ENCODE data around the gene SOSTDC1.
"Not testable (repeated sequence)": the region's sequence is repeated elsewhere in the genome, so short reads cannot be mapped to it uniquely, and the experiment has no call there.

SOSTDC1 gene

GRCh38 chr7:16509829-16510228, 44.3 kb upstream of the SOSTDC1 start:
- no peak for TF ChIP-seq CTCF (IDR thresholded peaks at IDR 0.05; ENCODE audit: low read depth, low read length)
- no peak for DNase-seq

GRCh38 chr7:16506422-16506821, 40.9 kb upstream of the SOSTDC1 start:
- not testable (repeated sequence) for H3K4me1 ChIP-seq; H3K36me3 ChIP-seq; DNase-seq; H3K27me3 ChIP-seq; H3K4me3 ChIP-seq (ENCODE audit: low read depth, low read length); H3K9me3 ChIP-seq

More at GRCh38 chr7:16509829-16510228, 44.3 kb upstream of the SOSTDC1 start:
- no peaks in the 10 kb centered on the region for H3K36me3 ChIP-seq
- H3K9me3 ChIP-seq: no peaks in the 10 kb centered on the region
- H3K27me3 ChIP-seq: no peaks in the 10 kb centered on the region
- H3K4me3 ChIP-seq (ENCODE audit: low read depth, low read length): no peak overlapping the region
- no peaks in the 10 kb centered on the region; the same call in 1 of the 2 replicates for H3K4me1 ChIP-seq

- DNase-seq: no peak
- no peaks in the 10 kb centered on the region; the same call in 1 of the 2 replicates for H3K4me1 ChIP-seq
Observed at GRCh38 chr7:16504019-16504418, 38.5 kb upstream of the SOSTDC1 start.

GRCh38 chr7:16502303-16502702, 36.8 kb upstream of the SOSTDC1 start:
- no peaks in the 10 kb centered on the region for H3K36me3 ChIP-seq
- no peak overlapping the region for H3K4me3 ChIP-seq (ENCODE audit: low read depth, low read length)
- no peak for TF ChIP-seq CTCF (IDR thresholded peaks at IDR 0.05; ENCODE audit: low read depth, low read length)
- no peak for DNase-seq
- no peaks in the 10 kb centered on the region; the same call in 1 of the 2 replicates for H3K4me1 ChIP-seq
- no peaks in the 10 kb centered on the region for H3K27me3 ChIP-seq
- no peaks in the 10 kb centered on the region for H3K9me3 ChIP-seq

More at GRCh38 chr7:16504019-16504418, 38.5 kb upstream of the SOSTDC1 start:
- no peaks in the 10 kb centered on the region for H3K9me3 ChIP-seq
- H3K36me3 ChIP-seq: no peaks in the 10 kb centered on the region
- H3K27me3 ChIP-seq: no peaks in the 10 kb centered on the region
- TF ChIP-seq CTCF (IDR thresholded peaks at IDR 0.05; ENCODE audit: low read depth, low read length): no peak
- H3K4me3 ChIP-seq (ENCODE audit: low read depth, low read length): no peak overlapping the region

- H3K4me3 ChIP-seq (ENCODE audit: low read depth, low read length): no peak overlapping the region
- DNase-seq: no peak
- H3K36me3 ChIP-seq: no peaks in the 10 kb centered on the region
- no peaks in the 10 kb centered on the region for H3K9me3 ChIP-seq
- no peaks in the 10 kb centered on the region for H3K4me1 ChIP-seq
- no peak for TF ChIP-seq CTCF (IDR thresholded peaks at IDR 0.05; ENCODE audit: low read depth, low read length)
- no peaks in the 10 kb centered on the region for H3K27me3 ChIP-seq
Observed at GRCh38 chr7:16498122-16498521, 32.6 kb upstream of the SOSTDC1 start.

- DNase-seq: no peak
- no peaks in the 10 kb centered on the region for H3K36me3 ChIP-seq
- no peaks in the 10 kb centered on the region for H3K27me3 ChIP-seq
- no peaks in the 10 kb centered on the region for H3K4me1 ChIP-seq
- H3K4me3 ChIP-seq (ENCODE audit: low read depth, low read length): no peak overlapping the region
- H3K9me3 ChIP-seq: no peaks in the 10 kb centered on the region
- TF ChIP-seq CTCF (IDR thresholded peaks at IDR 0.05; ENCODE audit: low read depth, low read length): no peak
Observed at GRCh38 chr7:16494955-16495719, 29.6 kb upstream of the SOSTDC1 start.
